ENCODE data around the gene CXADR. TPM values are rescaled to one million over a fixed set of nuclear protein-coding genes. Genes with fewer than 3 reads are reported as not detected.
A peak's percentile ranks its signal among the peaks of the same experiment; 100 is the strongest.
"Not testable (repeated sequence)": the region's sequence is repeated elsewhere in the genome, so short reads cannot be mapped to it uniquely, and the experiment has no call there.

Gene CXADR
- total RNA-seq, 4 donors from 2014 or later, result 4.6 to 136 (median 87.7) TPM

- intact Hi-C loops (cut with DNase I; ENCODE audit: low total_unique reads), result no loop called here
Observed at GRCh38 chr21:17507591-17507990, 5.3 kb upstream of the CXADR start.

GRCh38 chr21:17513214-17514123 lies 626 bp downstream of the CXADR start:
- DNase-seq, result peak; percentile 44
- TF ChIP-seq POLR2AphosphoS5 (IDR thresholded peaks at IDR 0.05) (no peak), POLR2A (IDR thresholded peaks at IDR 0.05) (no peak), EP300 (IDR thresholded peaks at IDR 0.05; ENCODE audit: low read depth) (no peak), CTCF (IDR thresholded peaks at IDR 0.05) (no peak)
- peaks cover 30% of the 10 kb centered on the region for H3K27me3 ChIP-seq
- peaks cover 0 to 28% (median 17%) of the 10 kb centered on the region in 4 donors for H3K4me1 ChIP-seq
- in situ Hi-C loops (cut with MboI; ENCODE audit: low pct_ligation_motif_present in 1 of 4, low pct_unique_long_range_greater_than_20kb in 1 of 4, low sequenced_read_pairs in 3 of 4), result no loop called here
- H3K4me3 ChIP-seq, result peak overlapping the region; percentile 71 to 92 (median 78)
- peak overlapping the region; percentile 87 to 97 (median 90) for H3K27ac ChIP-seq
- no peaks in the 10 kb centered on the region for H3K9me3 ChIP-seq
- H3K36me3 ChIP-seq, result no peaks in the 10 kb centered on the region
- WGBS, 2 donors (ENCODE audit: low coverage in 1 of 2), result 0 to 2% methylated on average over 9 to 56 of the region's 69 CpGs
- intact Hi-C loops (cut with DNase I; ENCODE audit: low total_unique reads), result no loop called here

More at GRCh38 chr21:17507591-17507990, 5.3 kb upstream of the CXADR start:
- in situ Hi-C loops (cut with MboI; ENCODE audit: low pct_ligation_motif_present in 1 of 4, low pct_unique_long_range_greater_than_20kb in 1 of 4, low sequenced_read_pairs in 3 of 4), result no loop called here
- 90 to 91% methylated on average over 2 to 5 of the region's 5 CpGs for WGBS, 2 donors (ENCODE audit: low coverage in 1 of 2)
- no peaks in the 10 kb centered on the region for H3K36me3 ChIP-seq
- H3K27ac ChIP-seq, result no peak overlapping the region
- H3K4me3 ChIP-seq, result no peak overlapping the region
- TF ChIP-seq POLR2AphosphoS5 (IDR thresholded peaks at IDR 0.05), result no peak
- no peak for TF ChIP-seq CTCF (IDR thresholded peaks at IDR 0.05)
- TF ChIP-seq POLR2A (IDR thresholded peaks at IDR 0.05), result no peak
- TF ChIP-seq EP300 (IDR thresholded peaks at IDR 0.05; ENCODE audit: low read depth), result no peak
- no peak for DNase-seq
- no peaks in the 10 kb centered on the region for H3K9me3 ChIP-seq
- H3K4me1 ChIP-seq, result peaks cover 0 to 10% (median 8%) of the 10 kb centered on the region in 4 donors
- peaks cover 2% of the 10 kb centered on the region for H3K27me3 ChIP-seq

- 46 to 54% methylated on average over 13 of the region's 13 CpGs for WGBS, 2 donors (ENCODE audit: low coverage in 1 of 2)
- peak overlapping the region in 3 of 4 donors; percentile 75 to 92 (median 82) for H3K4me3 ChIP-seq
- DNase-seq, result no peak
- intact Hi-C loops (cut with DNase I; ENCODE audit: low total_unique reads) (no loop called here), in situ Hi-C loops (cut with MboI; ENCODE audit: low pct_ligation_motif_present in 1 of 4, low pct_unique_long_range_greater_than_20kb in 1 of 4, low sequenced_read_pairs in 3 of 4) (no loop called here)
- peaks cover 30% of the 10 kb centered on the region for H3K27me3 ChIP-seq
- H3K27ac ChIP-seq, result peak overlapping the region; percentile 87 to 97 (median 90)
- H3K36me3 ChIP-seq, result peaks cover 0 to 3% (median 0%) of the 10 kb centered on the region in 4 donors
- H3K9me3 ChIP-seq, result no peaks in the 10 kb centered on the region
- H3K4me1 ChIP-seq, result peaks cover 0 to 28% (median 17%) of the 10 kb centered on the region in 4 donors
- TF ChIP-seq POLR2AphosphoS5 (IDR thresholded peaks at IDR 0.05) (no peak), POLR2A (IDR thresholded peaks at IDR 0.05) (no peak), CTCF (IDR thresholded peaks at IDR 0.05) (no peak), EP300 (IDR thresholded peaks at IDR 0.05; ENCODE audit: low read depth) (no peak)
Observed at GRCh38 chr21:17514124-17514845, 1.4 kb downstream of the CXADR start.

- Histone ChIP-seq H3K27me3 (peaks cover 30% of the 10 kb centered on the region), H3K4me1 (peaks cover 0 to 26% (median 12%) of the 10 kb centered on the region in 4 donors)
- H3K36me3 ChIP-seq; H3K27ac ChIP-seq; H3K9me3 ChIP-seq; H3K4me3 ChIP-seq; in situ Hi-C loops (cut with MboI; ENCODE audit: low pct_ligation_motif_present in 1 of 4, low pct_unique_long_range_greater_than_20kb in 1 of 4, low sequenced_read_pairs in 3 of 4); intact Hi-C loops (cut with DNase I; ENCODE audit: low total_unique reads); DNase-seq: not testable (repeated sequence)
- WGBS, 2 donors (ENCODE audit: low coverage in 1 of 2), result 78 to 97% methylated on average over 1 of the region's 1 CpG
Observed at GRCh38 chr21:17517008-17517407, 4.2 kb downstream of the CXADR start.
